SK-N-SH (cell line): Measurements from ENCODE around the gene S100A7. TPM values are rescaled to one million over a fixed set of nuclear protein-coding genes. Genes with fewer than 3 reads are reported as not detected.
A peak's percentile ranks its signal among the peaks of the same experiment; 100 is the strongest.

Source experiments
- CTCF ChIA-PET: fragments of 300-600, 350-600 bp; formaldehyde crosslinking; extraction: SDS; loops from one replicate; lab custom pipeline; 2021; lab: Yijun Ruan, JAX
- POLR2A ChIA-PET: fragments of 350-600 bp; sonication (Branson Sonifier 250); formaldehyde crosslinking; extraction: SDS; loops from one replicate; lab custom pipeline; 2020; ENCODE audit warnings: antibody characterized with exemption, inconsistent platforms; lab: Yijun Ruan, JAX
- DNase-seq: peaks from one replicate; pipeline ENCODE4 v3.0.0; 2012
- H2AFZ ChIP-seq: fragments of 200-600 bp; sonication (generic); 2 replicates; pipeline ENCODE4 v1.8.1; 2016; ENCODE audit warnings: antibody characterized with exemption, mild to moderate bottlenecking, low read depth
- H3F3A ChIP-seq: fragments of 200-600 bp; sonication (generic); replicated peaks from 2 replicates; pipeline ENCODE3; 2016; ENCODE audit warnings: antibody characterized with exemption, mild to moderate bottlenecking; ENCODE audit not compliant: insufficient read depth
- H3K27ac ChIP-seq, 2 experiments: fragments of 200-500 bp in 1 of 2; fragments of 200-600 bp in 1 of 2; sonication (Bioruptor generic) in 1 of 2; sonication (generic), shearing (Covaris generic) in 1 of 2; 2 replicates each; pipeline versions ENCODE4 v1.5.1 to v1.6.1; 2014 to 2016; ENCODE audit warnings: low read depth in 2 of 2, inconsistent platforms in 1 of 2, low read length in 1 of 2, mild to moderate bottlenecking in 1 of 2, mixed read lengths in 1 of 2
- H3K27me3 ChIP-seq: fragments of 200-600 bp; sonication (generic), shearing (Covaris generic); 2 replicates; pipeline ENCODE4 v1.6.1; 2016; ENCODE audit warnings: mixed run types; ENCODE audit not compliant: insufficient read depth
- H3K36me3 ChIP-seq, 2 experiments: fragments of 200-500 bp in 1 of 2; fragments of 200-600 bp in 1 of 2; sonication (Bioruptor generic) in 1 of 2; sonication (generic) in 1 of 2; replicated peaks in 1 of 2; 2 replicates each; pipeline versions ENCODE3 to v1.5.1; 2014 to 2016; ENCODE audit warnings: low read length in 1 of 2, mild to moderate bottlenecking in 1 of 2; ENCODE audit not compliant: insufficient read depth in 2 of 2, control insufficient read depth in 1 of 2
- H3K4me1 ChIP-seq, 2 experiments: fragments of 200-500 bp in 1 of 2; fragments of 200-600 bp in 1 of 2; sonication (Bioruptor generic) in 1 of 2; sonication (generic), shearing (Covaris generic) in 1 of 2; 2 replicates each; pipeline versions ENCODE4 v1.5.1 to v1.6.1; 2014 to 2016; ENCODE audit warnings: low read depth in 1 of 2, low read length in 1 of 2, mixed run types in 1 of 2; ENCODE audit not compliant: insufficient read depth in 2 of 2, control insufficient read depth in 1 of 2
- H3K4me2 ChIP-seq: fragments of 200-600 bp; sonication (generic), shearing (Covaris generic); 2 replicates; pipeline ENCODE4 v1.6.1; 2017; ENCODE audit warnings: mixed run types
- H3K4me3 ChIP-seq, 2 experiments: fragments of 200-500 bp in 1 of 2; fragments of 200-600 bp in 1 of 2; sonication (Bioruptor generic) in 1 of 2; sonication (generic), shearing (Covaris generic) in 1 of 2; 2 replicates each; pipeline versions ENCODE4 v1.5.1 to v1.8.1; 2014 to 2016; ENCODE audit warnings: low read depth in 2 of 2, inconsistent platforms in 1 of 2, low read length in 1 of 2, mild to moderate bottlenecking in 1 of 2, mixed read lengths in 1 of 2, moderate library complexity in 1 of 2
- H3K79me2 ChIP-seq: fragments of 200-600 bp; sonication (generic); 2 replicates; pipeline ENCODE4 v1.8.1; 2017; ENCODE audit warnings: mild to moderate bottlenecking; ENCODE audit not compliant: insufficient read depth
- H3K9ac ChIP-seq: fragments of 200-600 bp; sonication (generic); 2 replicates; pipeline ENCODE4 v1.6.1; 2017; ENCODE audit warnings: mixed run types
- H3K9me2 ChIP-seq: fragments of 200-600 bp; sonication (generic); 2 replicates; pipeline ENCODE4 v1.6.1; 2017; ENCODE audit warnings: mixed run types
- H3K9me3 ChIP-seq: fragments of 200-600 bp; sonication (generic); 2 replicates; pipeline ENCODE4 v1.6.1; 2017; ENCODE audit warnings: mixed run types, mild to moderate bottlenecking, moderate library complexity
- H4K20me1 ChIP-seq: fragments of 200-600 bp; sonication (generic); 2 replicates; pipeline ENCODE4 v1.6.1; 2017; ENCODE audit warnings: mild to moderate bottlenecking, mixed run types; ENCODE audit not compliant: insufficient read depth
- ELF1 ChIP-seq: IDR thresholded peaks from 2 replicates; pipeline ENCODE4 v1.4.0; 2012
- EP300 ChIP-seq, 2 experiments: IDR thresholded peaks; 2 replicates each; pipeline versions ENCODE4 v1.4.0 to v1.6.1; 2012; ENCODE audit warnings: borderline replicate concordance in 1 of 2, low read depth in 1 of 2, low read length in 1 of 2
- EZH2phosphoT487 ChIP-seq: fragments of 200-600 bp; sonication (generic); IDR thresholded peaks from 2 replicates; pipeline ENCODE4 v1.6.1; 2017; ENCODE audit warnings: low read depth, mixed run types, mild to moderate bottlenecking, antibody characterized with exemption, moderate library complexity, borderline replicate concordance
- FOSL2 ChIP-seq: IDR thresholded peaks from 2 replicates; pipeline ENCODE4 v1.4.0; 2012; ENCODE audit warnings: low read depth, mild to moderate bottlenecking, moderate library complexity, borderline replicate concordance
- FOXM1 ChIP-seq: IDR thresholded peaks from 2 replicates; pipeline ENCODE4 v1.4.0; 2012; ENCODE audit warnings: low read depth, mild to moderate bottlenecking
- MEF2A ChIP-seq: IDR thresholded peaks from 2 replicates; pipeline ENCODE4 v1.4.0; 2012; ENCODE audit warnings: low read depth, borderline replicate concordance
- MXI1 ChIP-seq: IDR thresholded peaks from 2 replicates; pipeline ENCODE4 v1.6.1; 2012; ENCODE audit warnings: mild to moderate bottlenecking, low read depth, low read length, improper control_type of control experiment
- NFIC ChIP-seq: IDR thresholded peaks from 2 replicates; pipeline ENCODE4 v1.4.0; 2012; ENCODE audit warnings: borderline replicate concordance
- SIN3A ChIP-seq: IDR thresholded peaks from 2 replicates; pipeline ENCODE4 v1.6.1; 2012; ENCODE audit warnings: low read depth, mild to moderate bottlenecking, low read length, moderate library complexity, borderline replicate concordance
- SMC3 ChIP-seq: IDR thresholded peaks from 2 replicates; pipeline ENCODE4 v1.6.1; 2012; ENCODE audit warnings: low read depth, low read length, improper control_type of control experiment
- TCF12 ChIP-seq: IDR thresholded peaks from 2 replicates; pipeline ENCODE4 v1.4.0; 2012
- TEAD4 ChIP-seq: IDR thresholded peaks from 2 replicates; pipeline ENCODE4 v1.4.0; 2012; ENCODE audit warnings: mild to moderate bottlenecking, borderline replicate concordance; ENCODE audit not compliant: insufficient read depth
- WGBS: methylation state at CpG from one replicate; pipeline ENCODE4 v1.1.6; 2017; ENCODE audit warnings: low lambda C conversion rate; 5-methylcytosine and 5-hydroxymethylcytosine counted together
- polyA plus RNA-seq, 3 experiments: library from polyadenylated mRNA; depleted of rRNA; stranded (reverse); fragments of >200 nt; gene quantifications; 2 replicates each; pipeline ENCODE4 v1.2.3, GENCODE V29; 2012
- TF ChIP-seq, protein P1 (sequence below): fragments of 200-600 bp; sonication (generic); IDR thresholded peaks from 2 replicates; pipeline ENCODE4 v1.6.1; 2017; ENCODE audit warnings: antibody characterized with exemption, mild to moderate bottlenecking, moderate library complexity
- TF ChIP-seq, protein P2 (sequence below): fragments of 150-350 bp; IDR thresholded peaks from 2 replicates; pipeline ENCODE4 v1.6.1; 2016; ENCODE audit warnings: mild to moderate bottlenecking, low read depth, low read length
- TF ChIP-seq, protein P3 (sequence below): IDR thresholded peaks from 2 replicates; pipeline ENCODE4; 2012

The S100A7 gene
- polyA plus RNA-seq, 1 of the 3 experiments (the other 2 are of a cell fraction), result not detected

DNA sequence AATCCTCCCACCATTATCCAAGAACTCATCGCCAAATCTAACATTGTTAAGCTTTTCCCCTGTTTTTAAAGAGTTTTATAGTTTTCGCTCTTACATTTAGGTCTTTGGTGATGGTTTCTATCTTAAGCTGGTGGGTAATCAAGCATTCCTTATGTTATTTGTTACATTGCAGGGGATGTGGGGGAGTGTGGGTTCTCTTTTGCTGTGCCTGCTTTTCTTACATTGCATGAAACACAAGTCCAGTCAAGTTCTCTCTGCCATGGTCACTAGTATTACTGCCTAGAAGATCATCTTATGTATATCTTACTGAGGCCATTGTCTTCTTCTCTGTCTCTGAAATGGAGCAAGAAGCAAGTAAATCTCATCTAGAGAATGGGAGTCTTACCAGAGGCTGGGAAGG, 27.3 kb upstream of the S100A7 start:
- CTCF ChIA-PET, result interaction anchor here (1.4 to 16.0 kb wide), 3 partner anchors 21 to 134 kb away, joined by 4 to 336 read pairs (median 37); partner anchors contain the start of genes PGLYRP4 and S100A9
- H2AFZ ChIP-seq, result no peak overlapping the region

DNA sequence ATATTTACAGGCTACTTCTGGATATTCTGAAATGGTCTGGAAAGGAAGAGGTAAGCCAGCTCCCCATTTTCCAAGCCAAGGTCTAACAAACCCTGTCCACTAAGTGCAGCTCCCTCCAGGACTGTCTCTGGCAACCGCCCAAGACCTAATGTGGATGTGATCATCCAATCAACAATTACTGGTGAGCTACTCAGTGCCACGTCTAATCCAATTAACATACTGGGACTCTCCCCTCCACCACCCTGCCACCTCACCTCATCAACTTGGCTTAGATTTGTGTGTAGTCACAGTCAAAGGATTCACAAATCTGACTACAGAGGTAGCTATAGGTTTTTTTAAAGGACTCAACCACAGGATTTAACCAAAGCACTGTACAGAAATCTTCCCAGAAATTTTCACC, 25.4 kb upstream of the S100A7 start:
- no peak overlapping the region for H3K27ac ChIP-seq
- H3K4me1 ChIP-seq, result peaks cover 17 to 21% of the 10 kb centered on the region in 2 experiments; a peak in 3 of 4 replicates
- peaks cover 16% of the 10 kb centered on the region; the same call in 1 of the 2 replicates for H3K27me3 ChIP-seq
- H3K9ac ChIP-seq, result no peak overlapping the region
- peaks cover 11% of the 10 kb centered on the region for H3F3A ChIP-seq
- no peaks in the 10 kb centered on the region for H3K79me2 ChIP-seq
- H3K36me3 ChIP-seq, result no peaks in the 10 kb centered on the region
- no peak overlapping the region for H2AFZ ChIP-seq
- TF ChIP-seq NFIC, result peak; percentile 75
- TF ChIP-seq SIN3A, result no peak
- TF ChIP-seq EP300 (IDR thresholded peaks at IDR 0.05; ENCODE audit: borderline replicate concordance in 1 of 2, low read depth in 1 of 2, low read length in 1 of 2), result peak; percentile 25 to 38; a peak in 2 of 4 replicates
- no peak for TF ChIP-seq ELF1
- TF ChIP-seq, protein P1, sequence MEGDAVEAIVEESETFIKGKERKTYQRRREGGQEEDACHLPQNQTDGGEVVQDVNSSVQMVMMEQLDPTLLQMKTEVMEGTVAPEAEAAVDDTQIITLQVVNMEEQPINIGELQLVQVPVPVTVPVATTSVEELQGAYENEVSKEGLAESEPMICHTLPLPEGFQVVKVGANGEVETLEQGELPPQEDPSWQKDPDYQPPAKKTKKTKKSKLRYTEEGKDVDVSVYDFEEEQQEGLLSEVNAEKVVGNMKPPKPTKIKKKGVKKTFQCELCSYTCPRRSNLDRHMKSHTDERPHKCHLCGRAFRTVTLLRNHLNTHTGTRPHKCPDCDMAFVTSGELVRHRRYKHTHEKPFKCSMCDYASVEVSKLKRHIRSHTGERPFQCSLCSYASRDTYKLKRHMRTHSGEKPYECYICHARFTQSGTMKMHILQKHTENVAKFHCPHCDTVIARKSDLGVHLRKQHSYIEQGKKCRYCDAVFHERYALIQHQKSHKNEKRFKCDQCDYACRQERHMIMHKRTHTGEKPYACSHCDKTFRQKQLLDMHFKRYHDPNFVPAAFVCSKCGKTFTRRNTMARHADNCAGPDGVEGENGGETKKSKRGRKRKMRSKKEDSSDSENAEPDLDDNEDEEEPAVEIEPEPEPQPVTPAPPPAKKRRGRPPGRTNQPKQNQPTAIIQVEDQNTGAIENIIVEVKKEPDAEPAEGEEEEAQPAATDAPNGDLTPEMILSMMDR, result no peak
- TF ChIP-seq, protein P2, sequence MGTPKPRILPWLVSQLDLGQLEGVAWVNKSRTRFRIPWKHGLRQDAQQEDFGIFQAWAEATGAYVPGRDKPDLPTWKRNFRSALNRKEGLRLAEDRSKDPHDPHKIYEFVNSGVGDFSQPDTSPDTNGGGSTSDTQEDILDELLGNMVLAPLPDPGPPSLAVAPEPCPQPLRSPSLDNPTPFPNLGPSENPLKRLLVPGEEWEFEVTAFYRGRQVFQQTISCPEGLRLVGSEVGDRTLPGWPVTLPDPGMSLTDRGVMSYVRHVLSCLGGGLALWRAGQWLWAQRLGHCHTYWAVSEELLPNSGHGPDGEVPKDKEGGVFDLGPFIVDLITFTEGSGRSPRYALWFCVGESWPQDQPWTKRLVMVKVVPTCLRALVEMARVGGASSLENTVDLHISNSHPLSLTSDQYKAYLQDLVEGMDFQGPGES, result no peak
- no peak for TF ChIP-seq FOSL2
- TF ChIP-seq, protein P3, sequence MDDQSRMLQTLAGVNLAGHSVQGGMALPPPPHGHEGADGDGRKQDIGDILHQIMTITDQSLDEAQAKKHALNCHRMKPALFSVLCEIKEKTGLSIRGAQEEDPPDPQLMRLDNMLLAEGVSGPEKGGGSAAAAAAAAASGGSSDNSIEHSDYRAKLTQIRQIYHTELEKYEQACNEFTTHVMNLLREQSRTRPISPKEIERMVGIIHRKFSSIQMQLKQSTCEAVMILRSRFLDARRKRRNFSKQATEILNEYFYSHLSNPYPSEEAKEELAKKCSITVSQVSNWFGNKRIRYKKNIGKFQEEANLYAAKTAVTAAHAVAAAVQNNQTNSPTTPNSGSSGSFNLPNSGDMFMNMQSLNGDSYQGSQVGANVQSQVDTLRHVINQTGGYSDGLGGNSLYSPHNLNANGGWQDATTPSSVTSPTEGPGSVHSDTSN, result peak; percentile 86
- TF ChIP-seq MEF2A, result no peak
- no peak for TF ChIP-seq MXI1
- TF ChIP-seq FOXM1, result no peak
- TF ChIP-seq TCF12, result peak; percentile 54; the same call in 1 of the 2 replicates
- peak; percentile 65 for DNase-seq
- H3K4me2 ChIP-seq, result no peak overlapping the region
- ChIA-PET CTCF (interaction anchor here (0.9 to 16.0 kb wide), 7 partner anchors 9 to 132 kb away, joined by 3 to 336 read pairs (median 7); partner anchors contain the start of genes PGLYRP4 and S100A9), POLR2A (no interaction called here)
- H3K9me3 ChIP-seq, result no peaks in the 10 kb centered on the region
- no peaks in the 10 kb centered on the region for H4K20me1 ChIP-seq
- WGBS, result 28% methylated on average over 2 of the region's 2 CpGs
- H3K9me2 ChIP-seq, result no peaks in the 10 kb centered on the region
- no peak overlapping the region for H3K4me3 ChIP-seq

More for the DNA sequence above, 27.3 kb upstream of the S100A7 start:
- Histone ChIP-seq H3K27ac (no peak overlapping the region), H3K27me3 (peaks cover 16% of the 10 kb centered on the region; the same call in 1 of the 2 replicates), H3K9ac (no peak overlapping the region), H3K4me3 (no peak overlapping the region), H3K9me2 (no peaks in the 10 kb centered on the region), H3K36me3 (no peaks in the 10 kb centered on the region), H3K9me3 (no peaks in the 10 kb centered on the region), H3K4me1 (peaks cover 17 to 21% of the 10 kb centered on the region in 2 experiments; a peak in 3 of 4 replicates), H3F3A (peaks cover 11% of the 10 kb centered on the region), H4K20me1 (no peaks in the 10 kb centered on the region), H3K79me2 (no peaks in the 10 kb centered on the region), H3K4me2 (no peak overlapping the region)
- TF ChIP-seq, protein P1, result no peak
- no peak for TF ChIP-seq EZH2phosphoT487
- no peak for TF ChIP-seq TEAD4
- no peak for TF ChIP-seq TCF12
- no peak for TF ChIP-seq MEF2A
- TF ChIP-seq, protein P2, result no peak
- TF ChIP-seq SMC3, result no peak
- no peak for DNase-seq
- WGBS, result 92% methylated on average over 2 of the region's 2 CpGs
- POLR2A ChIA-PET, result no interaction called here
